ENCODE results near the gene ANKRD61.

DNA sequence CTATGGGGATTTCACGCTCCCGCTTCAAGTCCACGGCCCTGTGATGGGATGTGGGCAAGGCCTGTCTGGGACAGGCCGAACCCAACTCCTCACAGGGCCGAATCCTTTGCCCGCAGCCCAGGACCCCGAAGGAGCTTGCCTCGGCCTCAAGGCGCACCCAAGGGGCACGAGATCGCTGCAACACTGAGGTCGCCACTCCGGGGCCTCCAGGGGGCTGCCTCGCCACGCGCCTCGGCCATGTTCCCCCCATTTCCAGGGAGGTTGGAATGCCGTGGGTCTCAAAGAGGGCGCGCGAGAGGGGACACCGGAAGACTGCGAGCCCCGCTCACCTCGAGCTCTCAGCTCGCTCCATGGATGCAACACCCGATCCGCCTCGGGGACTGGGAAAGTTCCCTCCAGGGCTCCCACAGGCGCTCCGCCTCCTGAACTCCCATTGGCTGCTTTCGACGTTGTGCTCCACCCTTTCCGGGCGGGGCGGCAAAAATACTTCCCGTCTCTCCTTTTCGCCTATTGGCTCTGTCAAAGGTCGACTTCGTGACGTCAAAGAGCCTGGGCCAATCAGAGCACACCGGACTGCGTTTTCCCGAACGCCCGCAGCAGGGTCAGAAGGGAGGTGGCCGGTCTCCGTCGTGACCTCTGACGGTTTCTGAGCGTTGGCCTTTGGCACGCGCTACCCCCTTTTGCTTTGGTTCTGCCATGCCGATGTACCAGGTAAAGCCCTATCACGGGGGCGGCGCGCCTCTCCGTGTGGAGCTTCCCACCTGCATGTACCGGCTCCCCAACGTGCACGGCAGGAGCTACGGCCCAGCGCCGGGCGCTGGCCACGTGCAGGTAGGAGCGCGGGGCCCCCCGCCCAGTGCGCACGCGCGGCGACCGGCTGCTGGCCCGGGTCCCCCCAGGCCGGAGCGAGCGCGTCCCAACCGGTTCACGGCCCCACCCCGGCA is 22.2 kb upstream of the ANKRD61 start, which contains the start of the genes AIMP2 and PMS2:
- no peak for TF ChIP-seq BACH2 (CRISPR knock-in tag; IDR thresholded peaks at IDR 0.05; ENCODE audit: borderline replicate concordance)
- peak; percentile 89 for TF ChIP-seq ARNTL (CRISPR knock-in tag; IDR thresholded peaks at IDR 0.05; ENCODE audit: borderline replicate concordance, low read depth)
- TF ChIP-seq, protein P1, sequence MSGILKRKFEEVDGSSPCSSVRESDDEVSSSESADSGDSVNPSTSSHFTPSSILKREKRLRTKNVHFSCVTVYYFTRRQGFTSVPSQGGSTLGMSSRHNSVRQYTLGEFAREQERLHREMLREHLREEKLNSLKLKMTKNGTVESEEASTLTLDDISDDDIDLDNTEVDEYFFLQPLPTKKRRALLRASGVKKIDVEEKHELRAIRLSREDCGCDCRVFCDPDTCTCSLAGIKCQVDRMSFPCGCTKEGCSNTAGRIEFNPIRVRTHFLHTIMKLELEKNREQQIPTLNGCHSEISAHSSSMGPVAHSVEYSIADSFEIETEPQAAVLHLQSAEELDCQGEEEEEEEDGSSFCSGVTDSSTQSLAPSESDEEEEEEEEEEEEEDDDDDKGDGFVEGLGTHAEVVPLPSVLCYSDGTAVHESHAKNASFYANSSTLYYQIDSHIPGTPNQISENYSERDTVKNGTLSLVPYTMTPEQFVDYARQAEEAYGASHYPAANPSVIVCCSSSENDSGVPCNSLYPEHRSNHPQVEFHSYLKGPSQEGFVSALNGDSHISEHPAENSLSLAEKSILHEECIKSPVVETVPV (CRISPR knock-in tag; IDR thresholded peaks at IDR 0.05), result no peak
- no peak for TF ChIP-seq TOX (CRISPR knock-in tag; IDR thresholded peaks at IDR 0.05; ENCODE audit: borderline replicate concordance)
- no peak for TF ChIP-seq ISL1 (CRISPR knock-in tag; IDR thresholded peaks at IDR 0.05)
- no peak for TF ChIP-seq ZNF70 (CRISPR knock-in tag; IDR thresholded peaks at IDR 0.05)
- TF ChIP-seq, protein P2, sequence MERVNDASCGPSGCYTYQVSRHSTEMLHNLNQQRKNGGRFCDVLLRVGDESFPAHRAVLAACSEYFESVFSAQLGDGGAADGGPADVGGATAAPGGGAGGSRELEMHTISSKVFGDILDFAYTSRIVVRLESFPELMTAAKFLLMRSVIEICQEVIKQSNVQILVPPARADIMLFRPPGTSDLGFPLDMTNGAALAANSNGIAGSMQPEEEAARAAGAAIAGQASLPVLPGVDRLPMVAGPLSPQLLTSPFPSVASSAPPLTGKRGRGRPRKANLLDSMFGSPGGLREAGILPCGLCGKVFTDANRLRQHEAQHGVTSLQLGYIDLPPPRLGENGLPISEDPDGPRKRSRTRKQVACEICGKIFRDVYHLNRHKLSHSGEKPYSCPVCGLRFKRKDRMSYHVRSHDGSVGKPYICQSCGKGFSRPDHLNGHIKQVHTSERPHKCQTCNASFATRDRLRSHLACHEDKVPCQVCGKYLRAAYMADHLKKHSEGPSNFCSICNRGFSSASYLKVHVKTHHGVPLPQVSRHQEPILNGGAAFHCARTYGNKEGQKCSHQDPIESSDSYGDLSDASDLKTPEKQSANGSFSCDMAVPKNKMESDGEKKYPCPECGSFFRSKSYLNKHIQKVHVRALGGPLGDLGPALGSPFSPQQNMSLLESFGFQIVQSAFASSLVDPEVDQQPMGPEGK (CRISPR knock-in tag; IDR thresholded peaks at IDR 0.05; ENCODE audit: borderline replicate concordance), result peak; percentile 32; the same call in 1 of the 2 replicates
- no peak for TF ChIP-seq ESRRG (CRISPR knock-in tag; IDR thresholded peaks at IDR 0.05)
- 0 out of 2 replicates have a peak, but pooled peaks have one; percentile 58 for TF ChIP-seq TSHZ2 (CRISPR knock-in tag; IDR thresholded peaks at IDR 0.05)
- TF ChIP-seq, protein P3, sequence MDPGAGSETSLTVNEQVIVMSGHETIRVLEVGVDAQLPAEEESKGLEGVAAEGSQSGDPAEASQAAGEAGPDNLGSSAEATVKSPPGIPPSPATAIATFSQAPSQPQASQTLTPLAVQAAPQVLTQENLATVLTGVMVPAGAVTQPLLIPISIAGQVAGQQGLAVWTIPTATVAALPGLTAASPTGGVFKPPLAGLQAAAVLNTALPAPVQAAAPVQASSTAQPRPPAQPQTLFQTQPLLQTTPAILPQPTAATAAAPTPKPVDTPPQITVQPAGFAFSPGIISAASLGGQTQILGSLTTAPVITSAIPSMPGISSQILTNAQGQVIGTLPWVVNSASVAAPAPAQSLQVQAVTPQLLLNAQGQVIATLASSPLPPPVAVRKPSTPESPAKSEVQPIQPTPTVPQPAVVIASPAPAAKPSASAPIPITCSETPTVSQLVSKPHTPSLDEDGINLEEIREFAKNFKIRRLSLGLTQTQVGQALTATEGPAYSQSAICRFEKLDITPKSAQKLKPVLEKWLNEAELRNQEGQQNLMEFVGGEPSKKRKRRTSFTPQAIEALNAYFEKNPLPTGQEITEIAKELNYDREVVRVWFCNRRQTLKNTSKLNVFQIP (CRISPR knock-in tag; IDR thresholded peaks at IDR 0.05; ENCODE audit: borderline replicate concordance, low read depth), result peak; percentile 74; the same call in 1 of the 2 replicates
- TF ChIP-seq SNAI2 (CRISPR knock-in tag; IDR thresholded peaks at IDR 0.05), result peak; percentile 61; the same call in 1 of the 2 replicates

All from SK-N-SH treated with all-trans-retinoic acid at 6 μM for 48 hours (cell line).